Measurements from ENCODE around the gene CNIH3. TPM values are rescaled to one million over a fixed set of nuclear protein-coding genes. Genes with fewer than 3 reads are reported as not detected.

The CNIH3 gene
- total and polyA plus RNA-seq, 7 experiments from 2014 or later, result 1.0 to 4.2 (median 2.0) TPM

- ChIA-PET POLR2A (no interaction called here), CTCF (no interaction called here)
- H3K9me3 ChIP-seq (ENCODE audit: control insufficient read depth in 2 of 3, low read length in 3 of 3), result no peaks in the 10 kb centered on the region
- H3K36me3 ChIP-seq (ENCODE audit: control insufficient read depth in 2 of 3, insufficient read depth in 3 of 3, low read length in 3 of 3), result no peaks in the 10 kb centered on the region
- H3K9me3 Mint-ChIP-seq, result no peaks in the 10 kb centered on the region
- ATAC-seq (no peak), DNase-seq (no peak)
- H3K4me3 ChIP-seq (ENCODE audit: low read length), result no peak overlapping the region
- H3K27ac Mint-ChIP-seq, result peak overlapping the region in 3 of 9 donors; percentile 38 to 84 (median 40)
- peak overlapping the region in 1 of 10 donors; percentile 36 for H3K4me3 Mint-ChIP-seq
- intact Hi-C loops (cut with micrococcal nuclease), result no loop called here
- no peaks in the 10 kb centered on the region for H3K4me1 ChIP-seq (ENCODE audit: control insufficient read depth in 2 of 2, insufficient read depth in 2 of 2, low read length in 2 of 2)
- peaks cover 0 to 3% (median 0%) of the 10 kb centered on the region in 5 donors for H3K36me3 Mint-ChIP-seq
- H3K27me3 ChIP-seq (ENCODE audit: control insufficient read depth in 2 of 2, insufficient read depth in 2 of 2, low read length in 2 of 2), result no peaks in the 10 kb centered on the region
- peaks cover 0 to 22% (median 8%) of the 10 kb centered on the region in 5 donors for H3K27me3 Mint-ChIP-seq
- no peak overlapping the region for H3K27ac ChIP-seq (ENCODE audit: low read depth, low read length)
- peaks cover 5 to 18% (median 10%) of the 10 kb centered on the region in 7 donors for H3K4me1 Mint-ChIP-seq
Observed at GRCh38 chr1:224637515-224637914, 21.4 kb downstream of the CNIH3 start.

- no peak for DNase-seq
- Mint-ChIP-seq H3K27ac (peak overlapping the region in 1 of 9 donors; percentile 40), H3K9me3 (no peaks in the 10 kb centered on the region), H3K4me3 (peak overlapping the region in 1 of 10 donors; percentile 36), H3K27me3 (peaks cover 0 to 22% (median 8%) of the 10 kb centered on the region in 5 donors), H3K36me3 (peaks cover 0 to 3% (median 0%) of the 10 kb centered on the region in 5 donors), H3K4me1 (peaks cover 5 to 17% (median 10%) of the 10 kb centered on the region in 7 donors)
- no peak for ATAC-seq
- Histone ChIP-seq H3K4me1 (ENCODE audit: control insufficient read depth in 2 of 2, insufficient read depth in 2 of 2, low read length in 2 of 2) (no peaks in the 10 kb centered on the region), H3K4me3 (ENCODE audit: low read length) (no peak overlapping the region), H3K27me3 (ENCODE audit: control insufficient read depth in 2 of 2, insufficient read depth in 2 of 2, low read length in 2 of 2) (no peaks in the 10 kb centered on the region), H3K27ac (ENCODE audit: low read depth, low read length) (no peak overlapping the region), H3K36me3 (ENCODE audit: control insufficient read depth in 2 of 3, insufficient read depth in 3 of 3, low read length in 3 of 3) (no peaks in the 10 kb centered on the region), H3K9me3 (ENCODE audit: control insufficient read depth in 2 of 3, low read length in 3 of 3) (no peaks in the 10 kb centered on the region)
- CTCF ChIA-PET, result interaction anchor here (0.6 kb wide), 1 partner anchor 58 kb away, joined by 3 read pairs; no protein-coding TSS in a partner anchor
- intact Hi-C loops (cut with micrococcal nuclease), result no loop called here
- POLR2A ChIA-PET, result no interaction called here
Observed at GRCh38 chr1:224637936-224638335, 21.8 kb downstream of the CNIH3 start.

GRCh38 chr1:224639426-224639975, 23.4 kb downstream of the CNIH3 start:
- H3K4me3 Mint-ChIP-seq, result no peak overlapping the region
- peaks cover 0 to 22% (median 8%) of the 10 kb centered on the region in 5 donors for H3K27me3 Mint-ChIP-seq
- Histone ChIP-seq H3K4me1 (ENCODE audit: control insufficient read depth in 2 of 2, insufficient read depth in 2 of 2, low read length in 2 of 2) (no peaks in the 10 kb centered on the region), H3K27ac (ENCODE audit: low read depth, low read length) (no peak overlapping the region), H3K4me3 (ENCODE audit: low read length) (no peak overlapping the region), H3K36me3 (ENCODE audit: control insufficient read depth in 2 of 3, insufficient read depth in 3 of 3, low read length in 3 of 3) (no peaks in the 10 kb centered on the region), H3K9me3 (ENCODE audit: control insufficient read depth in 2 of 3, low read length in 3 of 3) (no peaks in the 10 kb centered on the region), H3K27me3 (ENCODE audit: control insufficient read depth in 2 of 2, insufficient read depth in 2 of 2, low read length in 2 of 2) (no peaks in the 10 kb centered on the region)
- peaks cover 0 to 3% (median 0%) of the 10 kb centered on the region in 5 donors for H3K36me3 Mint-ChIP-seq
- ATAC-seq (no peak), DNase-seq (no peak)
- intact Hi-C loops (cut with micrococcal nuclease), result no loop called here
- H3K27ac Mint-ChIP-seq, result no peak overlapping the region
- ChIA-PET POLR2A (no interaction called here), CTCF (no interaction called here)
- H3K4me1 Mint-ChIP-seq, result peaks cover 6 to 15% (median 10%) of the 10 kb centered on the region in 7 donors
- no peaks in the 10 kb centered on the region for H3K9me3 Mint-ChIP-seq

GRCh38 chr1:224640018-224640417, 23.9 kb downstream of the CNIH3 start:
- intact Hi-C loops (cut with micrococcal nuclease), result no loop called here
- Histone ChIP-seq H3K36me3 (ENCODE audit: control insufficient read depth in 2 of 3, insufficient read depth in 3 of 3, low read length in 3 of 3) (no peaks in the 10 kb centered on the region), H3K27ac (ENCODE audit: low read depth, low read length) (no peak overlapping the region), H3K4me1 (ENCODE audit: control insufficient read depth in 2 of 2, insufficient read depth in 2 of 2, low read length in 2 of 2) (no peaks in the 10 kb centered on the region), H3K4me3 (ENCODE audit: low read length) (no peak overlapping the region), H3K9me3 (ENCODE audit: control insufficient read depth in 2 of 3, low read length in 3 of 3) (no peaks in the 10 kb centered on the region), H3K27me3 (ENCODE audit: control insufficient read depth in 2 of 2, insufficient read depth in 2 of 2, low read length in 2 of 2) (no peaks in the 10 kb centered on the region)
- POLR2A ChIA-PET, result no interaction called here
- H3K4me3 Mint-ChIP-seq, result no peak overlapping the region
- CTCF ChIA-PET, result no interaction called here
- H3K4me1 Mint-ChIP-seq, result peaks cover 6 to 15% (median 12%) of the 10 kb centered on the region in 7 donors
- no peaks in the 10 kb centered on the region for H3K9me3 Mint-ChIP-seq
- H3K27ac Mint-ChIP-seq, result no peak overlapping the region
- no peaks in the 10 kb centered on the region for H3K36me3 Mint-ChIP-seq
- DNase-seq, result no peak
- ATAC-seq, result no peak
- peaks cover 0 to 22% (median 6%) of the 10 kb centered on the region in 5 donors for H3K27me3 Mint-ChIP-seq

- POLR2A ChIA-PET, result no interaction called here
- peaks cover 0 to 22% (median 6%) of the 10 kb centered on the region in 5 donors for H3K27me3 Mint-ChIP-seq
- H3K4me1 ChIP-seq (ENCODE audit: control insufficient read depth in 2 of 2, insufficient read depth in 2 of 2, low read length in 2 of 2), result no peaks in the 10 kb centered on the region
- peaks cover 6 to 15% (median 12%) of the 10 kb centered on the region in 7 donors for H3K4me1 Mint-ChIP-seq
- no peaks in the 10 kb centered on the region for H3K9me3 Mint-ChIP-seq
- CTCF ChIA-PET, result no interaction called here
- no peaks in the 10 kb centered on the region for H3K36me3 ChIP-seq (ENCODE audit: control insufficient read depth in 2 of 3, insufficient read depth in 3 of 3, low read length in 3 of 3)
- no peaks in the 10 kb centered on the region for H3K36me3 Mint-ChIP-seq
- DNase-seq, result no peak
- no peaks in the 10 kb centered on the region for H3K9me3 ChIP-seq (ENCODE audit: control insufficient read depth in 2 of 3, low read length in 3 of 3)
- no peak overlapping the region for H3K27ac ChIP-seq (ENCODE audit: low read depth, low read length)
- ATAC-seq, result no peak
- no peak overlapping the region for H3K4me3 ChIP-seq (ENCODE audit: low read length)
- no peak overlapping the region for H3K4me3 Mint-ChIP-seq
- no peaks in the 10 kb centered on the region for H3K27me3 ChIP-seq (ENCODE audit: control insufficient read depth in 2 of 2, insufficient read depth in 2 of 2, low read length in 2 of 2)
- intact Hi-C loops (cut with micrococcal nuclease), result no loop called here
- no peak overlapping the region for H3K27ac Mint-ChIP-seq
Observed at GRCh38 chr1:224640587-224640986, 24.5 kb downstream of the CNIH3 start.

GRCh38 chr1:224641030-224641429, 24.9 kb downstream of the CNIH3 start:
- Histone ChIP-seq H3K4me1 (ENCODE audit: control insufficient read depth in 2 of 2, insufficient read depth in 2 of 2, low read length in 2 of 2) (no peaks in the 10 kb centered on the region), H3K4me3 (ENCODE audit: low read length) (no peak overlapping the region), H3K9me3 (ENCODE audit: control insufficient read depth in 2 of 3, low read length in 3 of 3) (no peaks in the 10 kb centered on the region), H3K27me3 (ENCODE audit: control insufficient read depth in 2 of 2, insufficient read depth in 2 of 2, low read length in 2 of 2) (no peaks in the 10 kb centered on the region), H3K36me3 (ENCODE audit: control insufficient read depth in 2 of 3, insufficient read depth in 3 of 3, low read length in 3 of 3) (no peaks in the 10 kb centered on the region), H3K27ac (ENCODE audit: low read depth, low read length) (no peak overlapping the region)
- peaks cover 6 to 15% (median 12%) of the 10 kb centered on the region in 7 donors for H3K4me1 Mint-ChIP-seq
- no peaks in the 10 kb centered on the region for H3K36me3 Mint-ChIP-seq
- no peak overlapping the region for H3K4me3 Mint-ChIP-seq
- no peaks in the 10 kb centered on the region for H3K9me3 Mint-ChIP-seq
- ChIA-PET POLR2A (no interaction called here), CTCF (no interaction called here)
- DNase-seq (no peak), ATAC-seq (no peak)
- H3K27me3 Mint-ChIP-seq, result peaks cover 0 to 22% (median 6%) of the 10 kb centered on the region in 5 donors
- intact Hi-C loops (cut with micrococcal nuclease), result no loop called here
- no peak overlapping the region for H3K27ac Mint-ChIP-seq

GRCh38 chr1:224643653-224644052, 27.5 kb downstream of the CNIH3 start:
- Histone ChIP-seq H3K9me3 (ENCODE audit: control insufficient read depth in 2 of 3, low read length in 3 of 3) (no peaks in the 10 kb centered on the region), H3K4me1 (ENCODE audit: control insufficient read depth in 2 of 2, insufficient read depth in 2 of 2, low read length in 2 of 2) (no peaks in the 10 kb centered on the region), H3K27me3 (ENCODE audit: control insufficient read depth in 2 of 2, insufficient read depth in 2 of 2, low read length in 2 of 2) (no peaks in the 10 kb centered on the region), H3K4me3 (ENCODE audit: low read length) (no peak overlapping the region), H3K36me3 (ENCODE audit: control insufficient read depth in 2 of 3, insufficient read depth in 3 of 3, low read length in 3 of 3) (no peaks in the 10 kb centered on the region), H3K27ac (ENCODE audit: low read depth, low read length) (no peak overlapping the region)
- peaks cover 0 to 8% (median 3%) of the 10 kb centered on the region in 7 donors for H3K4me1 Mint-ChIP-seq
- no peaks in the 10 kb centered on the region for H3K36me3 Mint-ChIP-seq
- ATAC-seq, result no peak
- peaks cover 0 to 18% (median 6%) of the 10 kb centered on the region in 5 donors for H3K27me3 Mint-ChIP-seq
- CTCF ChIA-PET, result no interaction called here
- no peak overlapping the region for H3K4me3 Mint-ChIP-seq
- no peak for DNase-seq
- no peak overlapping the region for H3K27ac Mint-ChIP-seq
- POLR2A ChIA-PET, result no interaction called here
- H3K9me3 Mint-ChIP-seq, result peaks cover 0 to 1% (median 0%) of the 10 kb centered on the region in 11 donors
- intact Hi-C loops (cut with micrococcal nuclease), result loop anchor here (1.0 to 2.0 kb wide), 6 partner anchors 19 to 279 kb away; no protein-coding TSS in a partner anchor
